ENCODE results near the gene SHISA7. TPM values are rescaled to one million over a fixed set of nuclear protein-coding genes. Genes with fewer than 3 reads are reported as not detected.
A peak's percentile ranks its signal among the peaks of the same experiment; 100 is the strongest.

The SHISA7 gene
- total RNA-seq, 4 donors from 2014 or later, result not detected

DNA sequence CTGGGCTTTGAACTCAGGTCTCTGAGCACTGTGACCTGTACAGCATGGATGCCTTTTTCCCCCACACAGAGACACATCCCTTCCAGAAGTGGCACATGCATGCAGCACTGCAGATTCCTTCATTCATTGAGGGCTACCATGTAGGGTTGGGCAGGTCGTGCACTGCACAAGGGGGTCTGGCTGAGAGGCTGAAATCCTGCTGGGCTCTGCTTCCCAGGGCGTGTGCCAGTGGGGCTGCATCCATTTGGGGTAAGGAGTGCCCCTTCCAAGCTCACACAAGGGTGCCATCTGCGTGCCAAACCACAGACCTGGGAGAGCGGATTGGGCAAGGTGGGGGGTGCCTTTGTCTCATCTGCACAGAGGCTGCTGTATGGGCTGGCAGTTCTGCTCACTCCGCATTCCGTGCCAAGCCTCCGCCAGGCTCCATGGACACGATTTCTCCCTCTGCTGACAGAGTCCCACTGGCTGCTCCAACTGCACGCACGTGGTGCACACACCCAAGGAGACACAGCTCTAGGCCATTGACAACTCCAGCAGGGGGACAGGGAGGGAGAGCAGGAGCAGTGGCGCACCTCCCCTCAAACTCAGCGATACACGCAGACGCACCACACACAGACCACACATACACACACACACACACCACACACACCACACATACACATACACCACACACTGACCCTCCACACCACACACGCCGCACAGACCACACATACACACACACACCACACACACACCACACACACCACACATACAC lies 4.5 kb upstream of the SHISA7 start:
- WGBS, 2 donors, result 39 to 41% methylated on average over 5 to 7 of the region's 16 CpGs
- H3K27ac ChIP-seq, result no peak overlapping the region
- H3K4me3 ChIP-seq, result no peak overlapping the region
- peaks cover 9 to 83% (median 35%) of the 10 kb centered on the region in 4 donors for H3K27me3 ChIP-seq
- H3K36me3 ChIP-seq, result no peaks in the 10 kb centered on the region
- no peak for DNase-seq
- intact Hi-C loops (cut with DNase I), result no loop called here
- no peaks in the 10 kb centered on the region for H3K9me3 ChIP-seq
- TF ChIP-seq, protein P1, sequence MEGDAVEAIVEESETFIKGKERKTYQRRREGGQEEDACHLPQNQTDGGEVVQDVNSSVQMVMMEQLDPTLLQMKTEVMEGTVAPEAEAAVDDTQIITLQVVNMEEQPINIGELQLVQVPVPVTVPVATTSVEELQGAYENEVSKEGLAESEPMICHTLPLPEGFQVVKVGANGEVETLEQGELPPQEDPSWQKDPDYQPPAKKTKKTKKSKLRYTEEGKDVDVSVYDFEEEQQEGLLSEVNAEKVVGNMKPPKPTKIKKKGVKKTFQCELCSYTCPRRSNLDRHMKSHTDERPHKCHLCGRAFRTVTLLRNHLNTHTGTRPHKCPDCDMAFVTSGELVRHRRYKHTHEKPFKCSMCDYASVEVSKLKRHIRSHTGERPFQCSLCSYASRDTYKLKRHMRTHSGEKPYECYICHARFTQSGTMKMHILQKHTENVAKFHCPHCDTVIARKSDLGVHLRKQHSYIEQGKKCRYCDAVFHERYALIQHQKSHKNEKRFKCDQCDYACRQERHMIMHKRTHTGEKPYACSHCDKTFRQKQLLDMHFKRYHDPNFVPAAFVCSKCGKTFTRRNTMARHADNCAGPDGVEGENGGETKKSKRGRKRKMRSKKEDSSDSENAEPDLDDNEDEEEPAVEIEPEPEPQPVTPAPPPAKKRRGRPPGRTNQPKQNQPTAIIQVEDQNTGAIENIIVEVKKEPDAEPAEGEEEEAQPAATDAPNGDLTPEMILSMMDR (IDR thresholded peaks at IDR 0.05), result no peak
- no peak for TF ChIP-seq POLR2A (IDR thresholded peaks at IDR 0.05)
- peaks cover 15 to 58% (median 19%) of the 10 kb centered on the region in 3 donors for H3K4me1 ChIP-seq

DNA sequence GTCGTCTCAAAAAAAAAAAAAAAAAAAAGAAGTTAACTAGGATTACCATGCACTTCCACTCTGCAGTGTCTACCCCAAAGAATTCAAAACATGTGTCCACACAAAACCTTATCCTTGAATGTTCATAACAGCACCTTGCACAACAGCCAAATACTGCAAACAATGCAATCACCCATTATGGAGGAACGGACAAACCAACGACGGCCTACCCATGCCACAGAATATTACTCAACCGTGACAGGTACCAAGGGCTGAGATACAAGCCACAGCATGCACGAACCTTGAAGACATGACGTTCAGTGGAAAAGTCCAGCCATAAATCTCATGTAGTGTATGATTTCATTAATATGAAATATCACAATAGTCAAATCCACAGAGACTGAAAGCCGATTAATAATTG lies 3.0 kb upstream of the SHISA7 start:
- intact Hi-C loops (cut with DNase I), result no loop called here
- H3K27me3 ChIP-seq, result peaks cover 14 to 83% (median 33%) of the 10 kb centered on the region in 4 donors
- 29 to 34% methylated on average over 7 to 8 of the region's 8 CpGs for WGBS, 2 donors

DNA sequence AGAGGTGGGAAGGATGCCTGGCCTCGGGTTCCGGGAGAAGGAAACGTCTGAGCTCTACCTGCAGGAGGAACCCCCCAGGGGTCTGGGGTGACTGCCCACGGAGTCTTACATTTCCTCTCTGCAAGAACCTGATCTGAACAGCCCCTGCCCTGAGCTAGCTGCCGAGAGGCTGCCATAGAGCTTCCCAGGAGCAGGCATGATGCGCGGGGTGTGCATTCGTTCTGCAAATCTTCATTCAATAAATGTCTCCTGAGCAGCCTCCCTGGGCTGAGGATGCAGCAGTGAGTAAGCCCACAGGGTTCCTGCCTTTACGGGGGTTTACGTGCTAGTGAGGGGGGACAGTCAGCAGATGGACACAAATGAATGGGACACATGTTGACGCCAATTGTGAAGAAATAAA lies 1.5 kb upstream of the SHISA7 start:
- Histone ChIP-seq H3K9me3 (no peaks in the 10 kb centered on the region), H3K4me1 (peaks cover 11 to 65% (median 18%) of the 10 kb centered on the region in 3 donors), H3K27ac (no peak overlapping the region), H3K27me3 (peaks cover 25 to 86% (median 37%) of the 10 kb centered on the region in 4 donors), H3K4me3 (no peak overlapping the region), H3K36me3 (no peaks in the 10 kb centered on the region)
- 48 to 54% methylated on average over 10 to 11 of the region's 11 CpGs for WGBS, 2 donors
- intact Hi-C loops (cut with DNase I), result no loop called here
- TF ChIP-seq, protein P1 (IDR thresholded peaks at IDR 0.05), result no peak
- no peak for TF ChIP-seq POLR2A (IDR thresholded peaks at IDR 0.05)
- DNase-seq, result no peak

More for the DNA sequence above, 3.0 kb upstream of the SHISA7 start:
- no peak overlapping the region for H3K4me3 ChIP-seq
- peaks cover 11 to 57% (median 12%) of the 10 kb centered on the region in 3 donors for H3K4me1 ChIP-seq
- H3K27ac ChIP-seq, result no peak overlapping the region
- no peak for DNase-seq
- TF ChIP-seq POLR2A (IDR thresholded peaks at IDR 0.05), result no peak
- TF ChIP-seq, protein P1 (IDR thresholded peaks at IDR 0.05), result no peak
- H3K9me3 ChIP-seq, result no peaks in the 10 kb centered on the region
- H3K36me3 ChIP-seq, result no peaks in the 10 kb centered on the region

DNA sequence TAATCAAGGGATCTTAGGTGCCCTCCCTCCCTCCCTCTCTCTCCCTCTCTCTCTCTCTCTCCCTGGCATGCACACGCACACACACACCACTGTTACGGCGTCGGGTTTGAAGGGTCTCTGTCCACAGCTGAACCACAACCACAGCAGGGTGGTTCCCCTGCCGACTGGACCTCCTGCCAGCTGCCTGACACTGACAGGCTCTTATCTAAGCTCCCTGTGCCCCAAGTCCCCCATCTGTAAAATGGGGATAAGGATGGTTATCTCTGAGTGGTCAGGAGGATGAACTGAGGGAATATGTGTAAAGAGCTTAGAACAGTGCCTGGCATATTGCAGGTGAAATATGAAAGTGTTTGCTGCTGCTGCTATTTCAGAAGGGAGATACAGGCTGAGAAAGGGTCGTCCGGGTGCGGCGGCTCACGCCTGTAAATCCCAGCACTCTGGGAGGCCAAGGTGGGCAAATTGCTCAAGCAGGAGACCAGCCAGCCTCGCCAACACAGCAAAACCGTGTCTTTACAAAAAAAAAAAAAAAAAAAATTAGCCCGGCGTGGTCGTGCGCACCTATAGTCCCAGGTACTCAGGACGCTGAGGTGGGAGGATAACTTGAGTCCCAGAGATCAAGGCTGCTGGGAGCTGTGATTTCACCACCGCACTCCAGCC lies 852 bp upstream of the SHISA7 start:
- no peak overlapping the region for H3K4me3 ChIP-seq
- H3K27ac ChIP-seq, result no peak overlapping the region
- TF ChIP-seq POLR2A (IDR thresholded peaks at IDR 0.05), result no peak
- TF ChIP-seq, protein P1 (IDR thresholded peaks at IDR 0.05), result no peak
- H3K4me1 ChIP-seq, result peaks cover 11 to 65% (median 18%) of the 10 kb centered on the region in 3 donors
- no peaks in the 10 kb centered on the region for H3K9me3 ChIP-seq
- 31 to 33% methylated on average over 17 to 18 of the region's 18 CpGs for WGBS, 2 donors
- intact Hi-C loops (cut with DNase I), result no loop called here
- peaks cover 21 to 86% (median 35%) of the 10 kb centered on the region in 4 donors for H3K27me3 ChIP-seq
- no peak for DNase-seq
- no peaks in the 10 kb centered on the region for H3K36me3 ChIP-seq

DNA sequence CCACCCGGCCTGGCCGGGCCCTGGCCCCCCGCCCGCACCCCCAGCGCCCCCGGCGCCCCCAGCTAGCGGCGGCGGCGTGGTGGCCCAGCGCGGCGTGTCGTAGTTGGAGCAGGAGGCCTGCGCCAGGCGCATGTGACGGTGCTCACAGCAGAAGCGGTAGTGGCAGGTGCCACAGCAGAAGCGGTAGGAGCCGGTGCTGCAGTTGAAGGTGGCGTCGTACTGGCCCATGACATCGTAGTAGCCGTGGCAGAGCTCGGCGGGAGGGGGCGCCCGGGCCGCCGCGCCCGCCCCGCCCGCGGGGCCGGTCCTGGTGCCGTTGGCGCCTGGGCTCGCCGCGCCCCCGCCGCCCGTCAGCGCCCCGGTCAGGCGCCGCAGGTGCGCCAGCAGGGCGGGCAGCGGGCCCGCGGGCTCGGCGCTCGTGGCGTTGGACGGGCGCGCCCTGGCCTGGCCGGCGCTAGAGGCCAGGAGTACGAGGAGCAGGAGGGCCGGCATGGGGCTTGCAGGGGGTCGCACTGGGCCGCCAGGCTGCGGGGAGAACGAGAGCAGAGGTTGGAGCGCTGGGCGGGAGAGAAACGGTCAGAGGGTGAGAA lies 633 bp downstream of the SHISA7 start:
- Histone ChIP-seq H3K36me3 (no peaks in the 10 kb centered on the region), H3K4me1 (peaks cover 11 to 58% (median 17%) of the 10 kb centered on the region in 3 donors), H3K9me3 (no peaks in the 10 kb centered on the region), H3K27ac (no peak overlapping the region), H3K27me3 (peaks cover 21 to 98% (median 35%) of the 10 kb centered on the region in 4 donors), H3K4me3 (peak overlapping the region in 2 of 4 donors; percentile 15 to 35)
- intact Hi-C loops (cut with DNase I), result no loop called here
- DNase-seq, result no peak
- TF ChIP-seq, protein P1 (IDR thresholded peaks at IDR 0.05), result no peak
- TF ChIP-seq POLR2A (IDR thresholded peaks at IDR 0.05), result no peak
- WGBS, 2 donors, result 1% methylated on average over 21 of the region's 72 CpGs; no CpG with 5 or more reads in 1 of the 2 donors

All from esophagus squamous epithelium (tissue), 5 donors.